ENCODE measurements around the gene NTN3.
A peak's percentile ranks its signal among the peaks of the same experiment; 100 is the strongest.

The NTN3 gene

GRCh38 chr16:2471016-2471652 lies at the start of gene NTN3:
Gene NTN3, plus strand, starts transcription at chr16:2471297. Its CDS starts 405 bp downstream, at chr16:2471702.
- H3K9me3 ChIP-seq (ENCODE audit: control insufficient read depth, low read length) = no peaks in the 10 kb centered on the region
- H3K4me1 ChIP-seq (ENCODE audit: control insufficient read depth, insufficient read depth, low read length) = peaks cover 35% of the 10 kb centered on the region
- H3K27me3 ChIP-seq (ENCODE audit: control insufficient read depth, insufficient read depth, low read length) = peaks cover 63% of the 10 kb centered on the region
- H3K4me3 ChIP-seq (ENCODE audit: low read length) = no peak within 1 kb of the TSS
- H3K9ac ChIP-seq (ENCODE audit: low read length) = no peak within 1 kb of the TSS
- no peaks in the 10 kb centered on the region for H3K36me3 ChIP-seq (ENCODE audit: control insufficient read depth, insufficient read depth, low read length)

GRCh38 chr16:2422123-2422867 lies 48.8 kb upstream of the NTN3 start:
- H3K4me1 ChIP-seq (ENCODE audit: control insufficient read depth, insufficient read depth, low read length) = no peaks in the 10 kb centered on the region
- no peaks in the 10 kb centered on the region for H3K36me3 ChIP-seq (ENCODE audit: control insufficient read depth, insufficient read depth, low read length)
- H3K27me3 ChIP-seq (ENCODE audit: control insufficient read depth, insufficient read depth, low read length) = no peaks in the 10 kb centered on the region
- no peak overlapping the region for H3K4me3 ChIP-seq (ENCODE audit: low read length)
- H3K9me3 ChIP-seq (ENCODE audit: control insufficient read depth, low read length) = no peaks in the 10 kb centered on the region
- no peak overlapping the region for H3K9ac ChIP-seq (ENCODE audit: low read length)

- Histone ChIP-seq H3K9ac (ENCODE audit: low read length) (no peak overlapping the region), H3K36me3 (ENCODE audit: control insufficient read depth, insufficient read depth, low read length) (no peaks in the 10 kb centered on the region), H3K4me3 (ENCODE audit: low read length) (no peak overlapping the region), H3K4me1 (ENCODE audit: control insufficient read depth, insufficient read depth, low read length) (peaks cover 11% of the 10 kb centered on the region), H3K27me3 (ENCODE audit: control insufficient read depth, insufficient read depth, low read length) (no peaks in the 10 kb centered on the region), H3K9me3 (ENCODE audit: control insufficient read depth, low read length) (no peaks in the 10 kb centered on the region)
Measured at GRCh38 chr16:2424061-2425007, 46.8 kb upstream of the NTN3 start.

GRCh38 chr16:2425008-2425518 lies 46.0 kb upstream of the NTN3 start:
- Histone ChIP-seq H3K4me3 (ENCODE audit: low read length) (no peak overlapping the region), H3K9ac (ENCODE audit: low read length) (no peak overlapping the region), H3K36me3 (ENCODE audit: control insufficient read depth, insufficient read depth, low read length) (no peaks in the 10 kb centered on the region), H3K27me3 (ENCODE audit: control insufficient read depth, insufficient read depth, low read length) (no peaks in the 10 kb centered on the region), H3K9me3 (ENCODE audit: control insufficient read depth, low read length) (no peaks in the 10 kb centered on the region), H3K4me1 (ENCODE audit: control insufficient read depth, insufficient read depth, low read length) (peaks cover 14% of the 10 kb centered on the region)

- Histone ChIP-seq H3K4me1 (ENCODE audit: control insufficient read depth, insufficient read depth, low read length) (peaks cover 19% of the 10 kb centered on the region), H3K36me3 (ENCODE audit: control insufficient read depth, insufficient read depth, low read length) (no peaks in the 10 kb centered on the region), H3K27me3 (ENCODE audit: control insufficient read depth, insufficient read depth, low read length) (no peaks in the 10 kb centered on the region), H3K9ac (ENCODE audit: low read length) (no peak overlapping the region), H3K9me3 (ENCODE audit: control insufficient read depth, low read length) (no peaks in the 10 kb centered on the region), H3K4me3 (ENCODE audit: low read length) (no peak overlapping the region)
Measured at GRCh38 chr16:2425825-2426430, 45.2 kb upstream of the NTN3 start.

- Histone ChIP-seq H3K4me1 (ENCODE audit: control insufficient read depth, insufficient read depth, low read length) (peaks cover 19% of the 10 kb centered on the region), H3K36me3 (ENCODE audit: control insufficient read depth, insufficient read depth, low read length) (no peaks in the 10 kb centered on the region), H3K27me3 (ENCODE audit: control insufficient read depth, insufficient read depth, low read length) (no peaks in the 10 kb centered on the region), H3K4me3 (ENCODE audit: low read length) (no peak overlapping the region), H3K9ac (ENCODE audit: low read length) (no peak overlapping the region), H3K9me3 (ENCODE audit: control insufficient read depth, low read length) (no peaks in the 10 kb centered on the region)
Measured at GRCh38 chr16:2426941-2427361, 44.1 kb upstream of the NTN3 start.

GRCh38 chr16:2427526-2427925 lies 43.6 kb upstream of the NTN3 start:
- no peak overlapping the region for H3K4me3 ChIP-seq (ENCODE audit: low read length)
- no peaks in the 10 kb centered on the region for H3K27me3 ChIP-seq (ENCODE audit: control insufficient read depth, insufficient read depth, low read length)
- H3K9me3 ChIP-seq (ENCODE audit: control insufficient read depth, low read length) = no peaks in the 10 kb centered on the region
- no peaks in the 10 kb centered on the region for H3K36me3 ChIP-seq (ENCODE audit: control insufficient read depth, insufficient read depth, low read length)
- no peak overlapping the region for H3K9ac ChIP-seq (ENCODE audit: low read length)
- peaks cover 19% of the 10 kb centered on the region for H3K4me1 ChIP-seq (ENCODE audit: control insufficient read depth, insufficient read depth, low read length)

GRCh38 chr16:2428051-2428783 lies 42.9 kb upstream of the NTN3 start:
- Histone ChIP-seq H3K4me1 (ENCODE audit: control insufficient read depth, insufficient read depth, low read length) (peaks cover 19% of the 10 kb centered on the region), H3K36me3 (ENCODE audit: control insufficient read depth, insufficient read depth, low read length) (no peaks in the 10 kb centered on the region), H3K9me3 (ENCODE audit: control insufficient read depth, low read length) (no peaks in the 10 kb centered on the region), H3K4me3 (ENCODE audit: low read length) (peak overlapping the region; percentile 63), H3K27me3 (ENCODE audit: control insufficient read depth, insufficient read depth, low read length) (no peaks in the 10 kb centered on the region), H3K9ac (ENCODE audit: low read length) (peak overlapping the region; percentile 72)

- Histone ChIP-seq H3K36me3 (ENCODE audit: control insufficient read depth, insufficient read depth, low read length) (no peaks in the 10 kb centered on the region), H3K9ac (ENCODE audit: low read length) (peak overlapping the region; percentile 72), H3K4me3 (ENCODE audit: low read length) (peak overlapping the region; percentile 63), H3K4me1 (ENCODE audit: control insufficient read depth, insufficient read depth, low read length) (peaks cover 19% of the 10 kb centered on the region), H3K9me3 (ENCODE audit: control insufficient read depth, low read length) (no peaks in the 10 kb centered on the region), H3K27me3 (ENCODE audit: control insufficient read depth, insufficient read depth, low read length) (no peaks in the 10 kb centered on the region)
Measured at GRCh38 chr16:2428784-2429033, 42.4 kb upstream of the NTN3 start.

GRCh38 chr16:2429034-2429770 lies 41.9 kb upstream of the NTN3 start, which contains the start of gene CCNF:
Gene CCNF, plus strand, starts transcription at chr16:2429447. Its CDS starts 35 bp downstream, at chr16:2429482.
- Histone ChIP-seq H3K9ac (ENCODE audit: low read length) (peak within 1 kb of the TSS; percentile 72), H3K4me1 (ENCODE audit: control insufficient read depth, insufficient read depth, low read length) (peaks cover 19% of the 10 kb centered on the region), H3K9me3 (ENCODE audit: control insufficient read depth, low read length) (no peaks in the 10 kb centered on the region), H3K27me3 (ENCODE audit: control insufficient read depth, insufficient read depth, low read length) (no peaks in the 10 kb centered on the region), H3K36me3 (ENCODE audit: control insufficient read depth, insufficient read depth, low read length) (no peaks in the 10 kb centered on the region), H3K4me3 (ENCODE audit: low read length) (peak within 1 kb of the TSS; percentile 63)
